SK-N-MC (cell line): ENCODE measurements around the gene HRH3.

ENCODE experiments used
- DNase-seq: peaks from one replicate; pipeline ENCODE4 v3.0.0-alpha.2; 2011; ENCODE audit warnings: low read depth, low spot score
- H3K27ac ChIP-seq: fragments of 200-600 bp; sonication (generic); 2 replicates; pipeline ENCODE4 v1.5.1; 2016; ENCODE audit warnings: mixed run types
- H3K36me3 ChIP-seq: fragments of 200-600 bp; sonication (generic); 2 replicates; pipeline ENCODE4 v1.6.1; 2017; ENCODE audit warnings: antibody characterized with exemption, low read length, mixed read lengths; ENCODE audit not compliant: insufficient read depth
- H3K4me3 ChIP-seq: fragments of 200-600 bp; sonication (generic); 2 replicates; pipeline ENCODE4 v1.5.1; 2016
- H3K9ac ChIP-seq: fragments of 200-600 bp; sonication (generic); 2 replicates; pipeline ENCODE4 v1.8.0; 2017; ENCODE audit warnings: mixed run types, mixed read lengths; ENCODE audit not compliant: insufficient read length
- H3K9me3 ChIP-seq: fragments of 200-600 bp; sonication (generic); 2 replicates; pipeline ENCODE4 v1.6.1; 2017; ENCODE audit warnings: low read depth, mild to moderate bottlenecking, antibody characterized with exemption, low read length, moderate library complexity, mixed read lengths
- EZH2 ChIP-seq: fragments of 200-600 bp; sonication (generic); IDR thresholded peaks from one replicate; pipeline ENCODE4 v1.6.1; 2017; ENCODE audit warnings: antibody characterized with exemption
- FOXP2 ChIP-seq: optimal IDR thresholded peaks from 2 replicates; pipeline ENCODE3; 2011; ENCODE audit warnings: mild to moderate bottlenecking, moderate library complexity; ENCODE audit not compliant: insufficient read depth; ENCODE audit errors: extremely low read length, control extremely low read depth
- POLR2AphosphoS5 ChIP-seq: IDR thresholded peaks from 2 replicates; pipeline ENCODE4 v1.6.1; 2012; ENCODE audit warnings: mild to moderate bottlenecking, low read depth, low read length, borderline replicate concordance

The HRH3 gene

GRCh38 chr20:62219992-62220665 lies at the start of gene HRH3:
Gene HRH3, minus strand, starts transcription at chr20:62220278. Its CDS starts 308 bp downstream, at chr20:62219970.
- no peak for TF ChIP-seq FOXP2
- no peak for TF ChIP-seq POLR2AphosphoS5
- no peak for TF ChIP-seq EZH2
- H3K9me3 ChIP-seq: no peaks in the 10 kb centered on the region
- H3K9ac ChIP-seq: no peak within 1 kb of the TSS
- no peak for DNase-seq
- no peak within 1 kb of the TSS for H3K4me3 ChIP-seq
- no peak within 1 kb of the TSS for H3K27ac ChIP-seq
- no peaks in the 10 kb centered on the region for H3K36me3 ChIP-seq

- H3K4me3 ChIP-seq: no peak overlapping the region
- no peak overlapping the region for H3K9ac ChIP-seq
- TF ChIP-seq FOXP2 (no peak), POLR2AphosphoS5 (no peak), EZH2 (no peak)
- H3K9me3 ChIP-seq: no peaks in the 10 kb centered on the region
- peaks cover 3% of the 10 kb centered on the region; the same call in 1 of the 2 replicates for H3K36me3 ChIP-seq
- DNase-seq: no peak
- no peak overlapping the region for H3K27ac ChIP-seq
Observed at GRCh38 chr20:62269871-62270270, 49.8 kb upstream of the HRH3 start.

DNA sequence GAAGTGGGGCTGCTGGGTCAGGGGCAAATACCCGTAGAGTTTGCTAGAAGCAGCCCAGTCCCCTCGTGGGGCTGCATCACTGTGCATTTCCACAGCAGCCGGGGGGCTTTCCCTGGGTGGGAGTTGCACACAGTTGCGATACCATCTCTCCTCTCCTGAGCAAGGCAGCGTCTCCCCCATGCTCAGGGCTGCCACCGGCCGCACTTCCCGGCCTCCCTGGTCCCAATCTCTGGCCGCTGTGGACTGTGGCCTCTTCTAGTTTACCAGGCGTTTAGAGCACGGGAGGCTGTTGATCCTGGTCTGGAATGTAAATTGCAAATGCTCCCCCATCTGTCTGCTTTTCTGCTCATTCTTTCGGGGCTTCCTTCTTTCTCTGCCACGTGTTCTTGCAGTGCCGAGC lies 49.3 kb upstream of the HRH3 start:
- DNase-seq: no peak
- H3K9me3 ChIP-seq: no peaks in the 10 kb centered on the region
- H3K27ac ChIP-seq: no peak overlapping the region
- no peak overlapping the region for H3K4me3 ChIP-seq
- H3K9ac ChIP-seq: no peak overlapping the region
- TF ChIP-seq EZH2 (no peak), POLR2AphosphoS5 (no peak), FOXP2 (no peak)
- H3K36me3 ChIP-seq: peaks cover 3% of the 10 kb centered on the region; the same call in 1 of the 2 replicates

DNA sequence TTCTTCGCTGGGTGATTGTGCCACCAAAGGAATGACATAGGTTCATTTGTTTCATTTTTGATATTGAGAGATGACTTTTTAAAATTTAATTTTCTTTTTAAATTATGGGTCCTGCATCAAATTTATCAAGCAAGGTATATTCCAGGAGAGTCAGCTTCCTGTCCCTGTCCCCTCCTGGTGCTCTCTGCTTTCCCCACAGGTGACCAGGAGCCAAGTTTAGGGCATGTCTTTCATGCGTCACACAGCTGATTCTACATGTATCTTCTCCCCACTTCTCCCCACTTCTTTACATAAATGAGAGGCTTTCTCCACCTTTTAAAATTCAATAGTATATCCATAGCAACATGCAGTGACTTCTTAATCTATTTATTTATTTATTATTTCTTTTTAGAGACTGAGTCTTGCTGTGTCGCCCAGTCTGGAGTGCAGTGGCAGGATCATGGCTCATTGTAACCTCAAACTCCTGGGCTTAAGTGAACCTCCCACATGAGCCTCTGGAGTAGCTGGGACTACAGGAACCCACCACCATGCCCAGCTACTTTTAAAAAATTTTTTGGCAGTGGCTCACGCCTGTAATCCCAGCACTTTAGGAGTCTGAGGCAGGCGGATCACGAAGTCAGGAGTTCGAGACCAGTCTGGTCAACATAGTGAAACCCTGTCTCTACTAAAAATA lies 48.3 kb upstream of the HRH3 start:
- H3K27ac ChIP-seq: no peak overlapping the region
- no peak for DNase-seq
- H3K9me3 ChIP-seq: no peaks in the 10 kb centered on the region
- peaks cover 3% of the 10 kb centered on the region; the same call in 1 of the 2 replicates for H3K36me3 ChIP-seq
- TF ChIP-seq FOXP2 (no peak), EZH2 (no peak), POLR2AphosphoS5 (no peak)
- no peak overlapping the region for H3K9ac ChIP-seq
- H3K4me3 ChIP-seq: no peak overlapping the region

DNA sequence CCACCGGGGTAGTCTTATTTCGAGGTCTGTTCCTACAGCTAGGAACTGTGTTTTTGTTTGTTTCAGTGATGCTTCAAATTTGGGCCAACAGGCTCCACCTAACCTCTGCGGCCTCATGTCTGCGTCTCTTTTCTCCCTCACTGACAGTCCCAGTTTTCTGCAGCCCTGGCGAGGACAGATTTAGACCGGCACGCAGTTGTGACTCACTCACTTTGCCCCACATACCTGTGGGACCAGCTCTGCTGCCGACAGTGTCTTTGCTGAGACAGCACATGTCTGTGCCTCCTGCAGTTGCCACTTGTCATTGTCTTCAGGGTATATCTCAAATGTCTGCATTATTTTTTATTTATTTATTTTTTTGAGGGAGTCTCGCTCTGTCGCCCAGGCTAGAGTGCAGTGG lies 47.5 kb upstream of the HRH3 start:
- H3K4me3 ChIP-seq: no peak overlapping the region
- no peak for TF ChIP-seq POLR2AphosphoS5
- TF ChIP-seq EZH2: no peak
- TF ChIP-seq FOXP2: no peak
- H3K27ac ChIP-seq: no peak overlapping the region
- no peak for DNase-seq
- H3K9ac ChIP-seq: no peak overlapping the region
- H3K9me3 ChIP-seq: no peaks in the 10 kb centered on the region
- peaks cover 3% of the 10 kb centered on the region; the same call in 1 of the 2 replicates for H3K36me3 ChIP-seq

DNA sequence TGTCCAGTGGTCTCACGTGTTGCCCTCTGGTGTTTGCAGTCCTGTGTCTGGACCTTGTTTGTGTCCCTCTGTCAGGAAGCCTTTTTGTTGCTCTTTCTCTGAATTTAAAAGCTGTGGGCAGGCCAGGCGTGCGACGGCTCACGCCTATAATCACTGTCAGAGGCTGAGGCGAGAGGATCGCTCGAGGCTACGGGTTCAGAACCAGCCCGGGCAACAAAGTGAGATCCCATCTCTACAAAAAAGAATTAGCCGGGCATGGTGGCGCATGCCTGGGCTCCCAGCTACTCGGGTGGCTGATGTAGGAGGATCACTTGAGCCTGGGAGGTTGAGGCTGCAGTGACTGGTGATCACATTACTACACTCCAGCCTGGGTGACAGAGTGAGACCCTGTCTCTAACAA lies 46.8 kb upstream of the HRH3 start:
- DNase-seq: no peak
- TF ChIP-seq POLR2AphosphoS5: no peak
- no peak for TF ChIP-seq FOXP2
- no peak for TF ChIP-seq EZH2
- Histone ChIP-seq H3K27ac (no peak overlapping the region), H3K9me3 (no peaks in the 10 kb centered on the region), H3K9ac (no peak overlapping the region), H3K4me3 (no peak overlapping the region), H3K36me3 (peaks cover 3% of the 10 kb centered on the region; the same call in 1 of the 2 replicates)

GRCh38 chr20:62266340-62266739 lies 46.3 kb upstream of the HRH3 start:
- DNase-seq: no peak
- H3K9me3 ChIP-seq: no peaks in the 10 kb centered on the region
- no peak overlapping the region for H3K9ac ChIP-seq
- TF ChIP-seq EZH2 (no peak), POLR2AphosphoS5 (no peak), FOXP2 (no peak)
- peaks cover 3% of the 10 kb centered on the region; the same call in 1 of the 2 replicates for H3K36me3 ChIP-seq
- no peak overlapping the region for H3K27ac ChIP-seq
- no peak overlapping the region for H3K4me3 ChIP-seq

GRCh38 chr20:62265365-62265764 lies 45.3 kb upstream of the HRH3 start:
- Histone ChIP-seq H3K36me3 (peaks cover 3% of the 10 kb centered on the region; the same call in 1 of the 2 replicates), H3K9ac (no peak overlapping the region), H3K27ac (no peak overlapping the region), H3K4me3 (no peak overlapping the region), H3K9me3 (no peaks in the 10 kb centered on the region)
- no peak for TF ChIP-seq FOXP2
- TF ChIP-seq EZH2: no peak
- no peak for TF ChIP-seq POLR2AphosphoS5
- DNase-seq: no peak
